ENCODE results near the gene CDC34. TPM values are rescaled to one million over a fixed set of nuclear protein-coding genes. Genes with fewer than 3 reads are reported as not detected.

CDC34 gene
- total RNA-seq, 1 donor from 2014 or later: 265 TPM

DNA sequence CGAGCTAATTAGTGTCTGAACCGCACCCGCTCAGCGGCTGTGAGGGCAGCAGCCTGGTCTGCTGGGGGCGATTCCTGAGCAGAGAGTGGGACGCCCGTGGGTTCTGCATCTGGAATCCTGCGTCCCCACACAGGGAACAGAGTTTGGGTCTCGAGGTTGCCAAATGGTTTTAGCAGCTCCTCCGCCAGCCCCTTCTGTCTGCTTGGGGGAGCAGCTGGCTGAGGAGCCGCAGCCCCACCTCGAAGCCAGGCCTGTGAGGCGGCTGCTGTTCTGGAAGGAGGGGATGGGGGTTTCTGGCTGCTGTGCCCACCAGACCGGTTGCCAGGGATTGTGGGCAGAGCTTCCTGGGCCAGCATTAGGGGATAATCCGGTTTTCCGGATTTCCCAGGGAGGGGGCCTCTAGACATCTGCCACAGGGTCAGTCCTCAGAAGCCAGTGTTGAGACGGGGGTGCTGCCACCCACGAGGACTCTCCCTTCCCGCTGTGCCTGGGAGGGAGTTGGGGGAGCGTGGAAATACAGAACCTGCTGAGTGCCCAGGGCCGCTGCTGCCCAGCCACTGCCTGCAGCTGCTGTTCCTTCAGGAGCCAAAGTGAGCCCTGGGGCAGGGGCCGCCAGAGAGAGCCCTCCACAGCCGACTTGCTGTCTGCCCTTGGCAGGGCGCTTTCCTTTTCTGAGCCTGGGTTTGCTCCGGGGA lies 2.0 kb downstream of the CDC34 start:
- DNase-seq (ENCODE audit: low read depth): no peak
- TF ChIP-seq, protein P1, sequence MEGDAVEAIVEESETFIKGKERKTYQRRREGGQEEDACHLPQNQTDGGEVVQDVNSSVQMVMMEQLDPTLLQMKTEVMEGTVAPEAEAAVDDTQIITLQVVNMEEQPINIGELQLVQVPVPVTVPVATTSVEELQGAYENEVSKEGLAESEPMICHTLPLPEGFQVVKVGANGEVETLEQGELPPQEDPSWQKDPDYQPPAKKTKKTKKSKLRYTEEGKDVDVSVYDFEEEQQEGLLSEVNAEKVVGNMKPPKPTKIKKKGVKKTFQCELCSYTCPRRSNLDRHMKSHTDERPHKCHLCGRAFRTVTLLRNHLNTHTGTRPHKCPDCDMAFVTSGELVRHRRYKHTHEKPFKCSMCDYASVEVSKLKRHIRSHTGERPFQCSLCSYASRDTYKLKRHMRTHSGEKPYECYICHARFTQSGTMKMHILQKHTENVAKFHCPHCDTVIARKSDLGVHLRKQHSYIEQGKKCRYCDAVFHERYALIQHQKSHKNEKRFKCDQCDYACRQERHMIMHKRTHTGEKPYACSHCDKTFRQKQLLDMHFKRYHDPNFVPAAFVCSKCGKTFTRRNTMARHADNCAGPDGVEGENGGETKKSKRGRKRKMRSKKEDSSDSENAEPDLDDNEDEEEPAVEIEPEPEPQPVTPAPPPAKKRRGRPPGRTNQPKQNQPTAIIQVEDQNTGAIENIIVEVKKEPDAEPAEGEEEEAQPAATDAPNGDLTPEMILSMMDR (conservative IDR thresholded peaks at IDR 0.05; ENCODE audit: low read depth, low read length): no peak
- peak overlapping the region; percentile 97 for H3K4me3 ChIP-seq (ENCODE audit: low read depth, low read length)

DNA sequence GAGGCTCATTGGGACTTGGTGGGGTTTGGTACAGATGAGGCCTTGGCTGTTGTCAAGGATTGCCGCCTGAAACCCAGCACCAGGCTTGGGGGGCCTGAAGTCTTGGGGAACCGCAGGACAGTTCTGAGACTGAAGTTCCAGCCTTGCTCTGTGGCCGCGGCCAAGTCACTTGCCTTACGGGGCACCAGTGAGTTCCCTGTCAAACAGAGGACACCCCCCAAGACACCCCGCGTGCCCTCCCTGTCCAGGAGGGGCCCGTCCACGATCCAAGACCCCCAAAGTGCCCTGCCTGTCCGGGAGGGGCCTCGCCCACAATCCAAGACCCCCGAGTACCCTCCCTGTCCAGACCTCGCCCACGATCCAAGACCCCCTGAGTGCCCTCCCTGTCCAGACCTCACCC lies 2.5 kb downstream of the CDC34 start:
- TF ChIP-seq, protein P1 (conservative IDR thresholded peaks at IDR 0.05; ENCODE audit: low read depth, low read length): no peak
- H3K4me3 ChIP-seq (ENCODE audit: low read depth, low read length): peak overlapping the region; percentile 97
- DNase-seq (ENCODE audit: low read depth): no peak

DNA sequence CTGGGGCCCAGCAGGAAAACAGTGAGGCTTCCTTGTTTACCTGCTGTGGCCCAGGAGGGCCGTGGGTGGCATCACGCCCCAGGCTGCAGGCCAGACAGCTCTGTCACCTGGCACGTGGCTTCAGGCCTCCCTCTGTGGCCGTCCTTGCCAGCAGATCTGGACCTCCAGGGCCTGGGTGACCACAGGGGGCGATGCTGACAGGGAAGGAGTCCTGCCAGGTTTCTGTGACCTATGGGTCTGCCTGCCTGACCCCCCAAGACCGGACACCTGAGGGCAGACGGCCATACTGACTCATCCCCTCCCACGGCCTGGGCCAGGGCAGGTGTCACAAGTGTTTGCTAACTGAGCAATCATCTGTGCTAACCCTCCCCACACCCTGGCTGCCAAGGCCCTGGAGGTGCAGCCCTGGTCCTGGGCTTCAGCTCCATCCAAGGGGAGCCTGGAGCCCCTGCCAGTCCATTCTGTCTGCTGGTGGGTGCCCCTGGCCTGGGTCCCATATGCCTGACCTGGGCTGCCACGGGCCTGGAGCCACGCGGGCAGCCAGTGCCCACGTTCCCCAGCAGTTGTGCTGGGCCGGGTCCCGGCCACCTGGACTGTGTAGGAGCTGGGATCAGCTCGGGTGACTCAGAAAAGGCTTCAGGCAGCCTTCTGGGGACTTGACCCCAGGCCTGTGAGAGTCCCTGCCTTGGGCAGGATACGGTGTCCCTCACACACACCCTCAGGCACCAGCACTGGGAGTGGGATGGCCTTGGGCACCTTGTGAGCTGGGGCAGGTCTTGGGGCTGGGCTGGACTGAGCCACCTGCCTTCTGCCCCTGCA lies 3.7 kb downstream of the CDC34 start:
- DNase-seq (ENCODE audit: low read depth): no peak
- no peak overlapping the region for H3K4me3 ChIP-seq (ENCODE audit: low read depth, low read length)
- TF ChIP-seq, protein P1 (conservative IDR thresholded peaks at IDR 0.05; ENCODE audit: low read depth, low read length): peak; percentile 28

DNA sequence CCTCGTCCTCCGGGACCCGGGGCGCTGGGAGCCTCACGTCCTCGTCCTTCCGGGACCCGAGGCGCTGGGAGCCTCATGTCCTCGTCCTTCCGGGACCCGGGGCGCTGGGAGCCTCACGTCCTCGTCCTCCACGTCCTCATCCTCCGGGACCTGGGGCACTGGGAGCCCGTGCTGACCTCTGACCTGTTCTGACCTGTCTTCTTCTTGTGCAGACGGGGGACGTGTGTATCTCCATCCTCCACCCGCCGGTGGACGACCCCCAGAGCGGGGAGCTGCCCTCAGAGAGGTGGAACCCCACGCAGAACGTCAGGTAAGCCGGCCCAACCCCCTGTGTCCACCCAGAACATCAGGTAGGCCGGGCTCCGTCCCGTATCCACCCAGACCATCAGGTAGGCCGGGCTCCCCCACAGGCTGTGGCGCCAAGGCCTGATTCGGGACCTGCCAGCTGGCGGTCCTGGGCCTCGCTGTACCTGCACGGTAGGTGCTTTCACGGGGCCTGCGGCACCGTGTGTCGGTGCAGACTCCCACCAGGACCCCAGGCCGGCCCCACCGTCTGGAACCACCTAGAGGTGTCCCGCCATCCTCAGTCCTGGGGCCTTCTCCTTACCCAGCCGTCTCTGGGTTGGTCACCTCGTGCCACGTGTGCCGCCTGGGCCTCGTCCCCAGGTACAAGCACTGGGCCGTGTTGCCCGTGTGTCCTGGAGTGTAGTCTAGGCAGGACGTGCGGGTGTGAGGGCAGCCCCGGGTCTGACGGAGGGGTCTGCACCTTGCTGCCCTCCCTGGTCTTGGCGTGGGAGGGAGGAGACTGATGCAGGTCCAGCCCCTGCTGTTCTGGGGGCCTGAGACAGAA lies 4.7 kb downstream of the CDC34 start:
- H3K4me3 ChIP-seq (ENCODE audit: low read depth, low read length): no peak overlapping the region
- TF ChIP-seq, protein P1 (conservative IDR thresholded peaks at IDR 0.05; ENCODE audit: low read depth, low read length): no peak
- DNase-seq (ENCODE audit: low read depth): no peak

DNA sequence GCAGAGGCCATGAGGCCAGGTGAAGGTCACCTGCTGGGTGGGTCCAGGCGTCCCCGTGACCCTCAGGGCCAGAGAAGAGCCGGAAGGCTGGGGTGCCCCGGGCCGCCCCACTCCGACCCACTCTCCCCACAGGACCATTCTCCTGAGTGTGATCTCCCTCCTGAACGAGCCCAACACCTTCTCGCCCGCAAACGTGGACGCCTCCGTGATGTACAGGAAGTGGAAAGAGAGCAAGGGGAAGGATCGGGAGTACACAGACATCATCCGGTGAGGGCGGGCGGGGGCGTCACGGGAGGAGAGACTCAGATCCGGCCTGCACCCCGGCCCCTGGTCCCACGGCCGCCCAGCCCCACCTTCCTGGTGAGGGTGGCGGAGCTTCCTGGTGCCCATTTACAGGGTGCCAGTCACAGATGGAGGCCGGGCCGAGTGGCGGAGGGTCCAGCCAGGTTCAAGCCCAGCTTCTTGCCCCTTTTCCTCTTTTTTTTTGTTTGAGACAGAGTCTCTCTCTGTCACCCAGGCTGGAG lies 5.4 kb downstream of the CDC34 start:
- no peak overlapping the region for H3K4me3 ChIP-seq (ENCODE audit: low read depth, low read length)
- DNase-seq (ENCODE audit: low read depth): no peak
- TF ChIP-seq, protein P1 (conservative IDR thresholded peaks at IDR 0.05; ENCODE audit: low read depth, low read length): no peak

DNA sequence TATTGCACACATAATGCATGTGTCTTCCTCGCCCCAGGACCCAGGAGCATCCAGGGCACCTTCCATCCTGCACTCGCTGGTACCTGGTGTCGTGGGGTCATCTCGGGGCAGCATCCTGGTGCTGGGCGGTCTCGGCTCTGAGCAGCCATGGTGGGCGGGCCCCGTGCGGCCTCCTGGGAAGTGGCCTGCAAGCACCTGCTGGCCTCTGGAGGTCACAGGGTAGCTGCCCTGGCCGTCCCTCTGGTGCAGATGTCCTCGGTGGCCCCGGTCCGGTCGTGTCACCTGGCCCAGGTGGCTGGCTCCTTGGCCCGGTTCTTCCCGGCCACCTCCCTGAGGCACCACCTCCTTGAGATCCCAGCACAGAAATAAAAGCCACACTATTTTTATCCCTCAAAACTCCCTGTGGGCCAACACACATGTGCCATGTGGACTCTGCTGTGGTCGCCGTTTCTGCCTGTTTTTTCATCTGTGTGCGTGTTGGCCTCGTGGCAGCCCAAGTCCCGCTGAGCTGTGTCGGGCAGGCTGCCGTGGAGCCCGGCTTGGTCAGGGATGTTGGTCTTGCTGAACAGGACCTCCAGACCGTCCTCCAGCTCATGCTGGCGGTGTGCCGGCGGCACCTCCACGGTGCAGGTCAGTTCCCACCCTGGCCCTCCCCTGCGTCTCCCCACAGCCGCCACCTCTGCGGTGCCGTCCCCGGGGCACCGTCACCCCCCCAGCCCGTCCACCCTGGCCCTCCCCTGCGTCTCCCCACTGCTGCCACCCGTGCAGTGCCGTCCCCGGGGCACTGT lies 7.3 kb downstream of the CDC34 start:
- no peak for DNase-seq (ENCODE audit: low read depth)
- TF ChIP-seq, protein P1 (conservative IDR thresholded peaks at IDR 0.05; ENCODE audit: low read depth, low read length): no peak
- no peak overlapping the region for H3K4me3 ChIP-seq (ENCODE audit: low read depth, low read length)
